Trophoblast cell (in vitro differentiated cells and primary cell): Measurements from ENCODE around the gene SEMA4B.

ENCODE experiments used
- DNase-seq, 2 donors: peaks; one replicate each; pipeline ENCODE4 v3.0.0-alpha.2; 2016
- H2AFZ ChIP-seq: 2 replicates; pipeline ENCODE4 v1.6.1; 2013; ENCODE audit warnings: low read length, moderate library complexity, mild to moderate bottlenecking; ENCODE audit not compliant: insufficient read depth, poor library complexity
- H2AK5ac ChIP-seq: 2 replicates; pipeline ENCODE4 v1.6.1; 2013; ENCODE audit warnings: mild to moderate bottlenecking, low read length
- H2BK120ac ChIP-seq: 2 replicates; pipeline ENCODE4 v1.6.1; 2013; ENCODE audit warnings: low read length, mild to moderate bottlenecking, moderate library complexity; ENCODE audit not compliant: insufficient read depth, poor library complexity
- H2BK12ac ChIP-seq: 2 replicates; pipeline ENCODE4 v1.6.1; 2013; ENCODE audit warnings: mild to moderate bottlenecking, low read length, moderate library complexity
- H2BK5ac ChIP-seq: 2 replicates; pipeline ENCODE4 v1.6.1; 2013; ENCODE audit warnings: low read length, low read depth, moderate library complexity, mild to moderate bottlenecking; ENCODE audit not compliant: poor library complexity
- H3K14ac ChIP-seq: 2 replicates; pipeline ENCODE4 v1.6.1; 2013; ENCODE audit warnings: mild to moderate bottlenecking, low read length
- H3K18ac ChIP-seq: 2 replicates; pipeline ENCODE4 v1.6.1; 2013; ENCODE audit warnings: mild to moderate bottlenecking, low read length
- H3K23ac ChIP-seq: 2 replicates; pipeline ENCODE4 v1.6.1; 2013; ENCODE audit warnings: low read length
- H3K27ac ChIP-seq: 2 replicates; pipeline ENCODE4 v1.5.1; 2013; ENCODE audit warnings: low read depth, mild to moderate bottlenecking, inconsistent platforms, low read length, moderate library complexity
- H3K27me3 ChIP-seq: 2 replicates; pipeline ENCODE4 v1.6.1; 2013; ENCODE audit warnings: inconsistent platforms, mild to moderate bottlenecking, low read length, moderate library complexity; ENCODE audit not compliant: insufficient read depth
- H3K36me3 ChIP-seq, 2 experiments: 1 replicate in 1 of 2; 2 replicates in 1 of 2; pipeline ENCODE4 v1.6.1; 2013; ENCODE audit warnings: low read length in 2 of 2, mild to moderate bottlenecking in 2 of 2, moderate library complexity in 1 of 2; ENCODE audit not compliant: insufficient read depth in 2 of 2, control insufficient read depth in 1 of 2
- H3K4ac ChIP-seq: 2 replicates; pipeline ENCODE4 v1.6.1; 2013; ENCODE audit warnings: low read depth, mild to moderate bottlenecking, low read length, moderate library complexity
- H3K4me1 ChIP-seq, 2 experiments: 1 replicate in 1 of 2; 2 replicates in 1 of 2; pipeline ENCODE4 v1.6.1; 2013; ENCODE audit warnings: low read length in 2 of 2, mild to moderate bottlenecking in 2 of 2, moderate library complexity in 1 of 2; ENCODE audit not compliant: insufficient read depth in 2 of 2, control insufficient read depth in 1 of 2
- H3K4me2 ChIP-seq: 2 replicates; pipeline ENCODE4 v1.6.1; 2013; ENCODE audit warnings: inconsistent platforms, mild to moderate bottlenecking, low read length, moderate library complexity
- H3K4me3 ChIP-seq: 2 replicates; pipeline ENCODE4 v1.5.1; 2013; ENCODE audit warnings: mild to moderate bottlenecking, low read depth, low read length, inconsistent platforms
- H3K79me1 ChIP-seq: one replicate; pipeline ENCODE4 v1.6.1; 2013; ENCODE audit warnings: low read length
- H3K79me2 ChIP-seq: 2 replicates; pipeline ENCODE4 v1.6.1; 2013; ENCODE audit warnings: low read length, mild to moderate bottlenecking; ENCODE audit not compliant: control insufficient read depth, insufficient read depth, poor library complexity
- H3K9ac ChIP-seq: 2 replicates; pipeline ENCODE4 v1.6.1; 2013; ENCODE audit warnings: mild to moderate bottlenecking, low read length
- H3K9me3 ChIP-seq: 2 replicates; pipeline ENCODE4 v1.6.1; 2013; ENCODE audit warnings: low read depth, mild to moderate bottlenecking, control low read depth, inconsistent platforms, low read length; ENCODE audit not compliant: insufficient read depth
- H4K12ac ChIP-seq: 2 replicates; pipeline ENCODE4 v1.6.1; 2013; ENCODE audit warnings: low read depth, mild to moderate bottlenecking, low read length, moderate library complexity
- H4K8ac ChIP-seq: 2 replicates; pipeline ENCODE4 v1.6.1; 2013; ENCODE audit warnings: low read depth, mild to moderate bottlenecking, low read length, moderate library complexity
- H4K91ac ChIP-seq: one replicate; pipeline ENCODE4 v1.6.1; 2013; ENCODE audit warnings: low read depth, mild to moderate bottlenecking, low read length, moderate library complexity
- WGBS: extraction: QIAGEN DNeasy Blood & Tissue Kit; methylation state at CpG from one replicate; pipeline ENCODE4 v1.1.7; 2013; ENCODE audit warnings: missing lambda C conversion rate; ENCODE audit not compliant: insufficient read length, insufficient coverage; ENCODE audit errors: extremely low coverage; 5-methylcytosine and 5-hydroxymethylcytosine counted together

The SEMA4B gene

GRCh38 chr15:90205050-90205848, 4.1 kb downstream of the SEMA4B start:
- Histone ChIP-seq H3K18ac (no peak overlapping the region), H2AFZ (no peak overlapping the region), H3K4me1 (peaks cover 4 to 11% of the 10 kb centered on the region in 2 experiments), H4K91ac (no peak overlapping the region), H3K27ac (no peak overlapping the region), H3K79me2 (peaks cover 5% of the 10 kb centered on the region), H2BK120ac (no peak overlapping the region), H3K9me3 (peaks cover 3% of the 10 kb centered on the region), H3K36me3 (peaks cover 2 to 5% of the 10 kb centered on the region in 2 experiments), H3K9ac (no peak overlapping the region), H2BK5ac (no peak overlapping the region), H4K12ac (no peak overlapping the region), H3K14ac (no peak overlapping the region), H2AK5ac (no peak overlapping the region), H3K4me3 (no peak overlapping the region), H3K27me3 (no peaks in the 10 kb centered on the region), H3K4ac (no peak overlapping the region), H2BK12ac (no peak overlapping the region), H3K4me2 (no peak overlapping the region), H3K23ac (no peak overlapping the region), H4K8ac (no peak overlapping the region), H3K79me1 (peaks cover 8% of the 10 kb centered on the region)
- no CpG with 5 or more reads among the region's 10 CpGs for WGBS
- DNase-seq, result no peak

GRCh38 chr15:90205886-90206285, 4.8 kb downstream of the SEMA4B start:
- Histone ChIP-seq H3K9me3 (no peaks in the 10 kb centered on the region), H3K4me3 (no peak overlapping the region), H4K91ac (no peak overlapping the region), H3K4me1 (peaks cover 4 to 8% of the 10 kb centered on the region in 2 experiments), H2BK5ac (no peak overlapping the region), H3K79me2 (peaks cover 5% of the 10 kb centered on the region), H3K79me1 (peaks cover 7% of the 10 kb centered on the region), H3K4me2 (no peak overlapping the region), H3K23ac (no peak overlapping the region), H3K27ac (no peak overlapping the region), H3K14ac (no peak overlapping the region), H3K27me3 (no peaks in the 10 kb centered on the region), H3K9ac (no peak overlapping the region), H2AFZ (no peak overlapping the region), H3K18ac (no peak overlapping the region), H3K36me3 (peaks cover 2 to 5% of the 10 kb centered on the region in 2 experiments), H3K4ac (no peak overlapping the region), H4K8ac (no peak overlapping the region), H2BK120ac (no peak overlapping the region), H2AK5ac (no peak overlapping the region), H2BK12ac (no peak overlapping the region), H4K12ac (no peak overlapping the region)
- whole genome bisulfite sequencing, result no CpG with 5 or more reads among the region's 5 CpGs
- no peak for DNase-seq

GRCh38 chr15:90207252-90207651, 6.1 kb downstream of the SEMA4B start:
- Histone ChIP-seq H2BK5ac (no peak overlapping the region), H4K8ac (no peak overlapping the region), H3K27me3 (no peaks in the 10 kb centered on the region), H3K79me1 (no peaks in the 10 kb centered on the region), H2BK12ac (no peak overlapping the region), H3K36me3 (peaks cover 2 to 5% of the 10 kb centered on the region in 2 experiments), H3K27ac (no peak overlapping the region), H2AK5ac (no peak overlapping the region), H3K9me3 (no peaks in the 10 kb centered on the region), H4K91ac (no peak overlapping the region), H3K79me2 (no peaks in the 10 kb centered on the region), H3K4me3 (no peak overlapping the region), H3K14ac (no peak overlapping the region), H2AFZ (no peak overlapping the region), H4K12ac (no peak overlapping the region), H3K4me1 (peaks cover 13 to 14% of the 10 kb centered on the region in 2 experiments), H3K18ac (no peak overlapping the region), H3K4me2 (no peak overlapping the region), H3K4ac (no peak overlapping the region), H2BK120ac (no peak overlapping the region), H3K9ac (no peak overlapping the region), H3K23ac (no peak overlapping the region)
- DNase-seq, result no peak
- WGBS, result no CpG with 5 or more reads among the region's 6 CpGs

- Histone ChIP-seq H4K8ac (no peak overlapping the region), H3K4me3 (no peak overlapping the region), H3K27me3 (no peaks in the 10 kb centered on the region), H3K79me1 (peaks cover 4% of the 10 kb centered on the region), H3K9ac (no peak overlapping the region), H2AK5ac (no peak overlapping the region), H3K27ac (no peak overlapping the region), H3K14ac (no peak overlapping the region), H2BK12ac (no peak overlapping the region), H2AFZ (no peak overlapping the region), H2BK120ac (no peak overlapping the region), H4K12ac (no peak overlapping the region), H2BK5ac (no peak overlapping the region), H3K4me2 (no peak overlapping the region), H3K18ac (no peak overlapping the region), H3K23ac (no peak overlapping the region), H3K4ac (no peak overlapping the region), H3K4me1 (peaks cover 14 to 20% of the 10 kb centered on the region in 2 experiments), H3K36me3 (peaks cover 2 to 5% of the 10 kb centered on the region in 2 experiments), H4K91ac (no peak overlapping the region), H3K9me3 (no peaks in the 10 kb centered on the region), H3K79me2 (no peaks in the 10 kb centered on the region)
- WGBS, result no CpG with 5 or more reads among the region's 6 CpGs
- no peak for DNase-seq
Observed at GRCh38 chr15:90208356-90208755, 7.2 kb downstream of the SEMA4B start.
